A549 (cell line): ENCODE data around the gene AP2B1.

Experiments
- CEBPB ChIP-seq, 2 experiments: fragments of >200 bp in 1 of 2; sonication (Bioruptor Twin) in 1 of 2; formaldehyde crosslinking in 1 of 2; IDR thresholded peaks; 2 replicates each; pipeline ENCODE4 v1.6.1; 2012 to 2016
- CHD2 ChIP-seq: fragments of 150-350 bp; IDR thresholded peaks from 2 replicates; pipeline ENCODE4 v1.6.1; 2014; ENCODE audit warnings: low read length; ENCODE audit not compliant: partially characterized antibody
- CTCF ChIP-seq: fragments of >200 bp; sonication (Bioruptor Twin); formaldehyde crosslinking; IDR thresholded peaks from 3 replicates; pipeline ENCODE4 v1.5.1; 2016
- EP300 ChIP-seq, 2 experiments: fragments of >200 bp; sonication (Bioruptor Twin); formaldehyde crosslinking; IDR thresholded peaks; 2 replicates in 1 of 2; 3 replicates in 1 of 2; pipeline ENCODE4 v1.6.1; 2016 to 2017
- POLR2AphosphoS2 ChIP-seq: conservative IDR thresholded peaks from 2 replicates; pipeline ENCODE4 v1.6.1; 2012; ENCODE audit warnings: low read length, improper control_type of control experiment, inconsistent platforms
- SREBF2 ChIP-seq: fragments of 450-650 bp; IDR thresholded peaks from 2 replicates; pipeline ENCODE4 v1.6.1; 2014; ENCODE audit warnings: mild to moderate bottlenecking, moderate library complexity
- TF ChIP-seq, protein P1 (sequence below): fragments of 450-650 bp; IDR thresholded peaks from 2 replicates; pipeline ENCODE4 v1.6.1; 2014; ENCODE audit warnings: antibody characterized with exemption
- TF ChIP-seq, protein P2 (sequence below): IDR thresholded peaks from 2 replicates; pipeline ENCODE4 v1.6.1; 2012; ENCODE audit warnings: low read depth, borderline replicate concordance

DNA sequence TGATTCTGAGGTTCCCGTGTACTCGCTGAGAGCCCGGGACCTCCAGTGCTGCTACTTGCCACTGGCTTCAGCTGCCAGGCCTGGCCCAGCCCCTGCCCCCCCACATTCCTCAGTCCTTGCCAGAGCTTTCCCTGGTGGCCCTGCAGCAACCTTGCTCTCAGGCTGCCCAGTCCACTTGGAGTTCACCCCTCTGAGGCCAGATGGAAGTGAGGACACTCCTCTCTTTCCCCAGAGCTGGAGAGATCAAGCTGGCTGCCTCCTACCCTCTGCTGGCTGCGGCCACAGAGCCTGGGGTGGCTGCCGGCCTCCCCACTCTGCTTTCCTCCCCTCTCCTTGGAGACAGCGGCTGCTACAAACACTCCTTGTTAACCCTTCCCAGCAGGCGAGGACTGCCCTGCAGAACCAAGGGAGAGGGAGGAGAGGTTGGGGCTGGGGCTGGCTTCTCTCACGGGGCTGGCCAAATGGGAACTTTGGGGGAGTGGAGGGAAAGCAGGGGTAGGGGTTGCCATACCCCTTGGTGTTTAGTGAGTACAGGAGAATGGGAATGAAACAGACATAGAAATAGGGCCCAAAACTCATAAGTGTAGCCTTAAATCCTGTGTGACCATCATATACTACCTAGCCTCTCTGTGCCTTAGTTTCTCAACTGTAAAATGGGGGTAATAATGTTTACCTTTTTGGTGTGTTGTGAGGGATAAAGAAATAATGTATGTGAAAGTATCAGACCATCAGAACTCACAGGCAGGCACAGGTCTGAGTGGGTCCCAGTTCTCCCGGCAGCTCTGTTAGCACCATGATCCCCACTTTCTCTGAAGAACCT is 166.0 kb downstream of the AP2B1 start, which contains the start of gene GAS2L2:
- TF ChIP-seq, protein P1, sequence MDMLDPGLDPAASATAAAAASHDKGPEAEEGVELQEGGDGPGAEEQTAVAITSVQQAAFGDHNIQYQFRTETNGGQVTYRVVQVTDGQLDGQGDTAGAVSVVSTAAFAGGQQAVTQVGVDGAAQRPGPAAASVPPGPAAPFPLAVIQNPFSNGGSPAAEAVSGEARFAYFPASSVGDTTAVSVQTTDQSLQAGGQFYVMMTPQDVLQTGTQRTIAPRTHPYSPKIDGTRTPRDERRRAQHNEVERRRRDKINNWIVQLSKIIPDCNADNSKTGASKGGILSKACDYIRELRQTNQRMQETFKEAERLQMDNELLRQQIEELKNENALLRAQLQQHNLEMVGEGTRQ, result no peak
- TF ChIP-seq CEBPB (IDR thresholded peaks at IDR 0.05) (no peak), CHD2 (no peak), CTCF (no peak), SREBF2 (no peak), POLR2AphosphoS2 (no peak), EP300 (IDR thresholded peaks at IDR 0.05) (no peak)
- TF ChIP-seq, protein P2, sequence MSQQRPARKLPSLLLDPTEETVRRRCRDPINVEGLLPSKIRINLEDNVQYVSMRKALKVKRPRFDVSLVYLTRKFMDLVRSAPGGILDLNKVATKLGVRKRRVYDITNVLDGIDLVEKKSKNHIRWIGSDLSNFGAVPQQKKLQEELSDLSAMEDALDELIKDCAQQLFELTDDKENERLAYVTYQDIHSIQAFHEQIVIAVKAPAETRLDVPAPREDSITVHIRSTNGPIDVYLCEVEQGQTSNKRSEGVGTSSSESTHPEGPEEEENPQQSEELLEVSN, result no peak
